Progenitor cell of endocrine pancreas (in vitro differentiated cells): ENCODE data around the gene SUPT3H. TPM values are rescaled to one million over a fixed set of nuclear protein-coding genes. Genes with fewer than 3 reads are reported as not detected.
"Not testable (repeated sequence)": the region's sequence is repeated elsewhere in the genome, so short reads cannot be mapped to it uniquely, and the experiment has no call there.

Experiments used
- DNase-seq: peaks from one replicate; pipeline ENCODE4 v3.0.0; 2021; ENCODE audit warnings: low spot score; ENCODE audit not compliant: unreplicated experiment
- H3K27ac Mint-ChIP-seq: 2 replicates; pipeline ENCODE4 v1.8.0; 2021; ENCODE audit warnings: mild to moderate bottlenecking, moderate library complexity, mixed read lengths
- H3K27me3 Mint-ChIP-seq: 2 replicates; pipeline ENCODE4 v1.8.0; 2021; ENCODE audit warnings: mixed read lengths
- H3K36me3 Mint-ChIP-seq: 2 replicates; pipeline ENCODE4 v1.8.0; 2022; ENCODE audit warnings: mixed read lengths; ENCODE audit not compliant: insufficient read depth
- H3K4me1 Mint-ChIP-seq: 2 replicates; pipeline ENCODE4 v1.8.0; 2021; ENCODE audit warnings: low read depth, mixed read lengths
- H3K4me3 Mint-ChIP-seq: 2 replicates; pipeline ENCODE4 v1.8.0; 2021; ENCODE audit warnings: low read depth, mild to moderate bottlenecking, moderate library complexity, mixed read lengths
- H3K9me3 Mint-ChIP-seq: 2 replicates; pipeline ENCODE4 v1.8.0; 2021; ENCODE audit warnings: low read depth, mixed read lengths
- total RNA-seq: library from RNA; stranded (reverse); gene quantifications from 2 replicates; pipeline ENCODE4 v1.2.1, GENCODE V29; 2021
- TF ChIP-seq, protein P1 (sequence below): fragments of 200-600 bp; sonication (generic); IDR thresholded peaks from one replicate; pipeline ENCODE4 v1.5.0; 2021; ENCODE audit warnings: antibody characterized with exemption, mild to moderate bottlenecking; ENCODE audit not compliant: unreplicated experiment

The SUPT3H gene
- total RNA-seq, 1 donor from 2014 or later: 40.5 TPM

DNA sequence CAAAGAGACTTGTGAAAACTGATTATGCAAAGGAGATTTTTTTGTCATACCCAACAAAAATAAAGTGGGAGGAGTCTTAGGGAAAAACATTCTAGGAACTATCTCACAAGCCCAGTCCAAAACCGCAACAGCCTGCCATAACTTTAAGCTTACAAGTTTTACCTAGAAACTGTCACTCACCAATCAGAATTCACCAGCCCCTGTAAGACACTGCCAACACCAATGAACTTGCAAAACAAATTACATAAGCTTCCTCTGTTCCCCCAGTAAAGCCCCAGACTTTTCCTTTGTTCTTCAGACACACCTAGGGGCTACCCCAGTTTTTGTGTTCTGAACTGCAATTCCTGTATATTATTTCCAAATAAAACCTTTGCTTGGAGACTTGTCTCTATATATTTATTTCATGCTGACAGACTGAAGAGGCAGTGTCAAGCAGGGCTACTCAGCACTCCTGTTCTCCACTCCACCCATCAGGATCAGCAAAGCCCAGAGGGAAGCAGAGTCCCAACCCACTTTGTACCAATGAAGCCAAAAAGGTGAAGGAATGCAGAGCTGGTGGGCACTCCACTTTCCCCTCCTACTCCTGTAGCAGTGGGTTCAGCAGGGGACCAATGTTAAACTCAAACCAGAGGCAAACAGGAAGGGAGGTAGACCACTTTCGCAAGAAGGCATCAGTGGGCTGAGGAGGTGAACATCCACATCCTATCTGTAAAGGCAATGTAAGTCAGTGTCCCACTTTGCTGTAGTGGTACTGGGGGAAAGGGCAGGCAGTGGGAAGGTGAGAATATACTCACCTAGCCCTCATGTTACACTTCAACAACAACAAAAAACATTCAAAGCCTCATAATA is 192.1 kb downstream of the SUPT3H start:
- no peak overlapping the region for H3K4me3 Mint-ChIP-seq
- no peak overlapping the region for H3K27ac Mint-ChIP-seq
- H3K36me3 Mint-ChIP-seq: peaks cover 3% of the 10 kb centered on the region
- TF ChIP-seq, protein P1, sequence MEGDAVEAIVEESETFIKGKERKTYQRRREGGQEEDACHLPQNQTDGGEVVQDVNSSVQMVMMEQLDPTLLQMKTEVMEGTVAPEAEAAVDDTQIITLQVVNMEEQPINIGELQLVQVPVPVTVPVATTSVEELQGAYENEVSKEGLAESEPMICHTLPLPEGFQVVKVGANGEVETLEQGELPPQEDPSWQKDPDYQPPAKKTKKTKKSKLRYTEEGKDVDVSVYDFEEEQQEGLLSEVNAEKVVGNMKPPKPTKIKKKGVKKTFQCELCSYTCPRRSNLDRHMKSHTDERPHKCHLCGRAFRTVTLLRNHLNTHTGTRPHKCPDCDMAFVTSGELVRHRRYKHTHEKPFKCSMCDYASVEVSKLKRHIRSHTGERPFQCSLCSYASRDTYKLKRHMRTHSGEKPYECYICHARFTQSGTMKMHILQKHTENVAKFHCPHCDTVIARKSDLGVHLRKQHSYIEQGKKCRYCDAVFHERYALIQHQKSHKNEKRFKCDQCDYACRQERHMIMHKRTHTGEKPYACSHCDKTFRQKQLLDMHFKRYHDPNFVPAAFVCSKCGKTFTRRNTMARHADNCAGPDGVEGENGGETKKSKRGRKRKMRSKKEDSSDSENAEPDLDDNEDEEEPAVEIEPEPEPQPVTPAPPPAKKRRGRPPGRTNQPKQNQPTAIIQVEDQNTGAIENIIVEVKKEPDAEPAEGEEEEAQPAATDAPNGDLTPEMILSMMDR: no peak
- DNase-seq: no peak
- no peaks in the 10 kb centered on the region for H3K4me1 Mint-ChIP-seq
- peaks cover 7% of the 10 kb centered on the region for H3K9me3 Mint-ChIP-seq
- no peaks in the 10 kb centered on the region for H3K27me3 Mint-ChIP-seq

DNA sequence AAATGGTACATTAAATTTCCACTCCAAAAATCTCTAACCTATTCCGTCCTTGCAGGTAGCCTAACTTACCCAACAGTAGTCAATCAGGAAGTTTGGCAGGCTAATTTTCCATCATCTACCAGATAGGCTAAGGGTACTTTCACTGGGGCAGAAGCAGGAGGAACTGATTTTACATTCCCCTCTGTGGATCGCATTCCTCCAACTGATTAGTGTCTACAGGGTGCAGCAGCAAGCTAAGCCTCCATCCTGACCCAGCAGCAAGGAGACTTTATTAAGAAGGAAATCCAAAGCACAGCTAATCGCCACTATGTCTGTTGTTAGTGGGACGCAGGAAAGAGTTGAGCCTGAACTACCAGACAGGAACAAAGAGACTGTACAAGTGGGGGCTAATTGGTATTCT is 192.8 kb downstream of the SUPT3H start:
- Mint-ChIP-seq H3K36me3 (peaks cover 2% of the 10 kb centered on the region), H3K27ac (no peak overlapping the region), H3K4me1 (no peaks in the 10 kb centered on the region), H3K4me3 (no peak overlapping the region), H3K9me3 (peaks cover 3% of the 10 kb centered on the region), H3K27me3 (no peaks in the 10 kb centered on the region)
- DNase-seq: no peak
- TF ChIP-seq, protein P1: no peak

DNA sequence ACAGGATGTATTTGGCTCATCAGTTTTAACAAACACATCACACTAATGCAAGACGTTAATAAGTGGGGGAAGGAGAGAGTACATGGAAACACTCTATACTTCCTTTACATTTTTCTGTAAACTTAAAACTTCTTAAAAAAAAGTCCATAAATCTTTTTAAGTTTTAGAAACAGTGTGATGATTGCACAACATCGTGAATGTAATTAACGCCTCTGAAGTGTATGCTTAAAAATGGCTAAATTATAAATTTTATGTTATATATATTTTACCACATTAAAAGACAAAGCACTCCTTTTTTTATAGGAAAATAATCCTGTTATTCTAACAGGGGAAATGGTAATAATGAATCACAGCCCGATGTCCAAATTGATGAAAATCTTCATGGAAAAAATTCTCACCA is 193.7 kb downstream of the SUPT3H start:
- Mint-ChIP-seq H3K4me3 (no peak overlapping the region), H3K27me3 (no peaks in the 10 kb centered on the region), H3K36me3 (peaks cover 2% of the 10 kb centered on the region), H3K4me1 (no peaks in the 10 kb centered on the region), H3K27ac (no peak overlapping the region), H3K9me3 (peaks cover 5% of the 10 kb centered on the region)
- TF ChIP-seq, protein P1: no peak
- DNase-seq: no peak

DNA sequence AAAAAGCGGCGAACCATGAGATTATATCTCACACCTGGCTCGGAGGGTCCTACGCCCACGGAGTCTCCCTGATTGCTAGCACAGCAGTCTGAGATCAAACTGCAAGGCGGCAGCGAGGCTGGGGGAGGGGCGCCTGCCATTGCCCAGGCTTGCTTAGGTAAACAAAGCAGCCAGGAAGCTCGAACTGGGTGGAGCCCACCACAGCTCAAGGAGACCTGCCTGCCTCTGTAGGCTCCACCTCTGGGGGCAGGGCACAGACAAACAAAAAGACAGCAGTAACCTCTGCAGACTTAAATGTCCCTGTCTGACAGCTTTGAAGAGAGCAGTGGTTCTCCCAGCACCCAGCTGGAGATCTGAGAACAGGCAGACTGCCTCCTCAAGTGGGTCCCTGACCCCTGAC is 201.4 kb downstream of the SUPT3H start:
- not testable (repeated sequence) for H3K27ac Mint-ChIP-seq
- peak overlapping the region; percentile 56 for H3K4me3 Mint-ChIP-seq

DNA sequence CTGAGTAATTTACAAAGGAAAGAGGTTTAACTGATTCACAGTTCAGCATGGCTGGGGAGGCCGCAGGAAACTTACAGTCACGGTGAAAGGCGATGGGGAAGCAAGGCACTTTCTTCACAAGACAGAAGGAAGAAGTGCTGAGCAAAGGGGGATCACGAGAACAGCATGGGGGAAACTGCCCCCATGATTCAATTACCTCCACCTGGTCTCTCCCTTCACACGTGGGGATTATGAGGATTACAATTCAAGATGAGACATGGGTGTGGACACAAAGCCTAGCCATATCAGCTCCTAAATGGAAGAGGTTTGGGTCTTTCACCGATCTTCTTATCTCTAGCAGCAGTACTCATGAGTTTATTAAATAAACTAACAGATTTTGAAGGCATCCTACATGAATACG is 202.5 kb downstream of the SUPT3H start:
- H3K27ac Mint-ChIP-seq: no peak overlapping the region
- no peaks in the 10 kb centered on the region for H3K36me3 Mint-ChIP-seq
- no peak overlapping the region for H3K4me3 Mint-ChIP-seq
- H3K9me3 Mint-ChIP-seq: peaks cover 3% of the 10 kb centered on the region
- no peak for DNase-seq
- TF ChIP-seq, protein P1: no peak
- no peaks in the 10 kb centered on the region for H3K4me1 Mint-ChIP-seq
- H3K27me3 Mint-ChIP-seq: no peaks in the 10 kb centered on the region

More for the DNA sequence above, 201.4 kb downstream of the SUPT3H start:
- not testable (repeated sequence) for H3K9me3 Mint-ChIP-seq, DNase-seq, H3K36me3 Mint-ChIP-seq, H3K4me1 Mint-ChIP-seq, H3K27me3 Mint-ChIP-seq

DNA sequence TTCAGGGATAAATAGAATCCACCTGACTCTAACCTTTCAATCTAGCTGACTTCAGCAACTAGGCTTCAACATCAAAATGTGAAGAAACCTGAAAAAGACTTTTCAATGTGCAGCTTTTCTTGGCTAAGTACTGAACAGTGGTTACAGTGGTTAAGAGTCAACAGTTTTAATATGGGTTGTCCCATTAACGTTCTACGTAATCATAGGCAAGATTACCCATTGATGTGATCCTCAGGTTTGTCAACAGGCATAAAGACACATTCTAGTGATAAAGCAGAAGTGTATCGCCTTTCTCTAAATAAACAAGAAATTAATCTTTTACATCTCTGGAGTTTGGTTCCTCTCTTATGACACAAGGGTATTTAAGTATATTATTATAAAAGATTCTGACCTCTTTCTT is 203.7 kb downstream of the SUPT3H start:
- H3K9me3 Mint-ChIP-seq: no peaks in the 10 kb centered on the region
- H3K27ac Mint-ChIP-seq: no peak overlapping the region
- no peaks in the 10 kb centered on the region for H3K4me1 Mint-ChIP-seq
- no peak for DNase-seq
- H3K4me3 Mint-ChIP-seq: no peak overlapping the region
- no peaks in the 10 kb centered on the region for H3K27me3 Mint-ChIP-seq
- no peaks in the 10 kb centered on the region for H3K36me3 Mint-ChIP-seq
- TF ChIP-seq, protein P1: no peak
